ENCODE data around the gene TNFRSF4. TPM values are rescaled to one million over a fixed set of nuclear protein-coding genes. Genes with fewer than 3 reads are reported as not detected.

Gene TNFRSF4
- total RNA-seq, 1 experiment from 2014 or later, result 0.37 TPM

DNA sequence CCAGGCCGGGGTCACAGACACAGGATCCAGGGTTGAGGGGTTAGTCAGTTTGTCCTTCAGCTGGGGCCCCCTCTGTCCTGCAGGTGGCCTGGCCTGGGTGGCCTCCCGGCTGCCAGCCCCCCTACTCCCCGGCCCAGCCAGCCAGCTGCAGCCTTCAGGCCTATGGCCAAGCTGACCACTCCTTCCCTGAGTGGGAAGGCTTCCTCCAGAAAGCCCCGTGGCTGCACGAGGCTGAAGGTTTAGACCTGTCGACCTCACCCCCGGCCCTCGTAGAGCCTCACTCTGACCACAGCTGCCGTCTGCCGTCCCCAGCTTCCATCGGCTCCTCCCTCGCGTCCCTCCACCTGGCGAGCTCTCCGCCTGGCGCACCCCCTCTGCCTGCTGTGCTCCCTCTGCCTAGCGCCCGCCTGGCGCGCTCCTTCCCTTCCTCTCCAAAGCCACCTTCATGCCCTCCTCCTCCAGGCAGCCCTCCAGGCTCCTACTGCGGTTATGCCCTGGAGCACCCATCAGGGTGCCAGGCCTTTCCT lies 30.7 kb downstream of the TNFRSF4 start:
- RAD21 ChIA-PET (ENCODE audit: low non-redundant PET in 1 of 2, low total read pairs in 2 of 2, uncharacterized antibody in 2 of 2, unreplicated experiment in 2 of 2), result no interaction called here

More for the DNA sequence above, 30.7 kb downstream of the TNFRSF4 start:
- peaks cover 0 to 13% of the 10 kb centered on the region in 2 experiments; a peak in 2 of 4 replicates for H3K4me1 ChIP-seq (ENCODE audit: control insufficient read depth in 1 of 2, insufficient read depth in 2 of 2, low read length in 2 of 2)
- no peaks in the 10 kb centered on the region for H3K36me3 ChIP-seq (ENCODE audit: control insufficient read depth in 1 of 2, insufficient read depth in 2 of 2, low read length in 2 of 2)
- DNase-seq (ENCODE audit: low read depth, low spot score), result no peak
- intact Hi-C loops (cut with micrococcal nuclease), result no loop called here
- BruUV-seq (replicated peaks), result no TSS peak
- no peaks in the 10 kb centered on the region for H3K9me2 ChIP-seq (ENCODE audit: insufficient read depth)
- H3K27ac ChIP-seq (ENCODE audit: low read depth, low read length), result no peak overlapping the region
- H3K4me3 ChIP-seq (replicated peaks in 1 of 2; ENCODE audit: low read depth in 1 of 2, low read length in 2 of 2), result no peak overlapping the region
- no peaks in the 10 kb centered on the region for H3K79me2 ChIP-seq (ENCODE audit: insufficient read depth, low read length)
- no peaks in the 10 kb centered on the region for H3K9me3 ChIP-seq (ENCODE audit: control insufficient read depth in 1 of 2, insufficient read depth in 1 of 2, low read depth in 1 of 2, low read length in 2 of 2)
- H3K4me2 ChIP-seq (ENCODE audit: low read length), result no peak overlapping the region
- no peaks in the 10 kb centered on the region for H4K20me1 ChIP-seq (ENCODE audit: insufficient read depth)
- H3K9ac ChIP-seq (ENCODE audit: low read length), result no peak overlapping the region
- ChIA-PET CTCF (no interaction called here), POLR2A (no interaction called here)
- TF ChIP-seq ZFX (IDR thresholded peaks at IDR 0.05), result no peak
- no peak for TF ChIP-seq SP1 (IDR thresholded peaks at IDR 0.05; ENCODE audit: low read depth)
- TF ChIP-seq TCF7L2 (IDR thresholded peaks at IDR 0.05; ENCODE audit: borderline replicate concordance, extremely low read depth, insufficient read depth, insufficient read length), result no peak
- no peak for TF ChIP-seq EZH2 (IDR thresholded peaks at IDR 0.05)
- no peak for TF ChIP-seq FOSL1 (IDR thresholded peaks at IDR 0.05; ENCODE audit: low read depth)
- no peak for TF ChIP-seq ELF1 (IDR thresholded peaks at IDR 0.05; ENCODE audit: borderline replicate concordance, low read depth)
- TF ChIP-seq, protein P1, sequence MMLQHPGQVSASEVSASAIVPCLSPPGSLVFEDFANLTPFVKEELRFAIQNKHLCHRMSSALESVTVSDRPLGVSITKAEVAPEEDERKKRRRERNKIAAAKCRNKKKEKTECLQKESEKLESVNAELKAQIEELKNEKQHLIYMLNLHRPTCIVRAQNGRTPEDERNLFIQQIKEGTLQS (IDR thresholded peaks at IDR 0.05), result no peak
- no peak for TF ChIP-seq SIN3A (IDR thresholded peaks at IDR 0.05; ENCODE audit: low read depth)
- no peak for TF ChIP-seq RAD21 (IDR thresholded peaks at IDR 0.05; ENCODE audit: low read depth)
- TF ChIP-seq CEBPB (IDR thresholded peaks at IDR 0.05; ENCODE audit: low read depth), result no peak
- no peak for TF ChIP-seq CBX3 (IDR thresholded peaks at IDR 0.05; ENCODE audit: low read depth)
- TF ChIP-seq SRF (IDR thresholded peaks at IDR 0.05; ENCODE audit: low read depth), result no peak
- TF ChIP-seq, protein P2, sequence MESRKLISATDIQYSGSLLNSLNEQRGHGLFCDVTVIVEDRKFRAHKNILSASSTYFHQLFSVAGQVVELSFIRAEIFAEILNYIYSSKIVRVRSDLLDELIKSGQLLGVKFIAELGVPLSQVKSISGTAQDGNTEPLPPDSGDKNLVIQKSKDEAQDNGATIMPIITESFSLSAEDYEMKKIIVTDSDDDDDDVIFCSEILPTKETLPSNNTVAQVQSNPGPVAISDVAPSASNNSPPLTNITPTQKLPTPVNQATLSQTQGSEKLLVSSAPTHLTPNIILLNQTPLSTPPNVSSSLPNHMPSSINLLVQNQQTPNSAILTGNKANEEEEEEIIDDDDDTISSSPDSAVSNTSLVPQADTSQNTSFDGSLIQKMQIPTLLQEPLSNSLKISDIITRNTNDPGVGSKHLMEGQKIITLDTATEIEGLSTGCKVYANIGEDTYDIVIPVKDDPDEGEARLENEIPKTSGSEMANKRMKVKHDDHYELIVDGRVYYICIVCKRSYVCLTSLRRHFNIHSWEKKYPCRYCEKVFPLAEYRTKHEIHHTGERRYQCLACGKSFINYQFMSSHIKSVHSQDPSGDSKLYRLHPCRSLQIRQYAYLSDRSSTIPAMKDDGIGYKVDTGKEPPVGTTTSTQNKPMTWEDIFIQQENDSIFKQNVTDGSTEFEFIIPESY (IDR thresholded peaks at IDR 0.05; ENCODE audit: extremely low read depth, insufficient replicate concordance, low read length), result no peak
- TF ChIP-seq JUND (IDR thresholded peaks at IDR 0.05), result no peak
- no peak for TF ChIP-seq ZNF274 (IDR thresholded peaks at IDR 0.05; ENCODE audit: low read depth, low read length)
- TF ChIP-seq EZH2phosphoT487 (IDR thresholded peaks at IDR 0.05; ENCODE audit: borderline replicate concordance), result no peak
- TF ChIP-seq, protein P3, sequence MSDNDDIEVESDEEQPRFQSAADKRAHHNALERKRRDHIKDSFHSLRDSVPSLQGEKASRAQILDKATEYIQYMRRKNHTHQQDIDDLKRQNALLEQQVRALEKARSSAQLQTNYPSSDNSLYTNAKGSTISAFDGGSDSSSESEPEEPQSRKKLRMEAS (IDR thresholded peaks at IDR 0.05), result no peak
- H3K27me3 ChIP-seq (ENCODE audit: insufficient read depth, low read length), result no peaks in the 10 kb centered on the region
- H2AFZ ChIP-seq (ENCODE audit: low read depth, low read length, poor library complexity, severe bottlenecking), result no peak overlapping the region
- ATAC-seq, result no peak

All from HCT116 (cell line).